Gastroesophageal sphincter (tissue), 3 donors: ENCODE data around the gene HIP1.

Experiments used
- CTCF ChIP-seq, 4 experiments: fragments of 200-600 bp in 2 of 4; fragments of 450-650 bp in 2 of 4; sonication (generic) in 1 of 4; IDR thresholded peaks; one replicate each; pipeline ENCODE4 v1.5.1; 2017 to 2019; ENCODE audit warnings: antibody characterized with exemption in 4 of 4, mild to moderate bottlenecking in 2 of 4, moderate library complexity in 2 of 4
- POLR2A ChIP-seq, 2 donors: fragments of 450-650 bp; IDR thresholded peaks; one replicate each; pipeline ENCODE4 v1.6.1; 2017; ENCODE audit warnings: antibody characterized with exemption in 2 of 2, mild to moderate bottlenecking in 2 of 2, moderate library complexity in 1 of 2
- POLR2AphosphoS5 ChIP-seq: sonication (generic); formaldehyde crosslinking; IDR thresholded peaks from one replicate; pipeline ENCODE4 v1.6.1; 2017; ENCODE audit warnings: antibody characterized with exemption

- no peak for TF ChIP-seq CTCF (IDR thresholded peaks at IDR 0.05)
- no peak for TF ChIP-seq POLR2A (IDR thresholded peaks at IDR 0.05)
- TF ChIP-seq POLR2AphosphoS5 = no peak
Observed at GRCh38 chr7:75590373-75591005, 148.3 kb downstream of the HIP1 start.
